Body of pancreas (tissue), 4 donors: Measurements from ENCODE around the gene GGCX. TPM values are rescaled to one million over a fixed set of nuclear protein-coding genes. Genes with fewer than 3 reads are reported as not detected.

ENCODE experiments used
- ATAC-seq: fragments of 150-250 bp; one replicate; pipeline ENCODE4 v1.9.1; 2016
- DNase-seq, 4 donors: peaks; one replicate each; pipeline ENCODE4 v3.0.0-alpha.2; 2019
- H3K27ac ChIP-seq, 4 donors: fragments of 200-600 bp; sonication (generic); 1 replicate in 3 of 4; 2 replicates in 1 of 4; pipeline versions ENCODE4 v1.5.1 to v1.6.1; 2016 to 2019; ENCODE audit warnings: mild to moderate bottlenecking in 1 of 4, mixed read lengths in 1 of 4, moderate library complexity in 1 of 4
- H3K27me3 ChIP-seq, 2 donors: fragments of 200-600 bp; sonication (generic); one replicate each; pipeline ENCODE4 v1.6.0; 2016; ENCODE audit warnings: mild to moderate bottlenecking in 1 of 2
- H3K36me3 ChIP-seq, 2 donors: fragments of 200-600 bp; sonication (generic); replicated peaks in 1 of 2; 2 replicates each; pipeline ENCODE4 v1.5.1; 2016; ENCODE audit warnings: low read depth in 2 of 2; ENCODE audit not compliant: insufficient read depth in 1 of 2
- H3K4me1 ChIP-seq: fragments of 200-600 bp; sonication (generic); one replicate; pipeline ENCODE4 v1.6.0; 2016
- H3K4me3 ChIP-seq, 2 donors: fragments of 200-600 bp; sonication (generic); 1 replicate in 1 of 2; 2 replicates in 1 of 2; pipeline ENCODE4 v1.5.1; 2016 to 2019
- H3K9me3 ChIP-seq, 3 donors: fragments of 200-600 bp; sonication (generic); 1 replicate in 2 of 3; 2 replicates in 1 of 3; pipeline ENCODE4 v1.5.1; 2016
- POLR2A ChIP-seq, 3 donors: fragments of 450-650 bp; IDR thresholded peaks; one replicate each; pipeline ENCODE4 v1.6.1; 2016; ENCODE audit warnings: antibody characterized with exemption in 3 of 3, mild to moderate bottlenecking in 2 of 3
- WGBS, 2 donors: methylation state at CpG; one replicate each; pipeline ENCODE4 v1.1.5; 2017; 5-methylcytosine and 5-hydroxymethylcytosine counted together
- intact Hi-C: fragments of 100-400 bp; cut with DNase I; formaldehyde crosslinking; loops from one replicate; pipeline ENCODE4 v1.15.1; 2023
- total RNA-seq, 2 donors: library from RNA; depleted of rRNA; stranded (reverse); fragments of >200 nt; gene quantifications; one replicate each; pipeline ENCODE4 v1.1.0, GENCODE V29; 2016
- TF ChIP-seq, protein P1 (sequence below), 7 experiments: fragments of 450-650 bp in 4 of 7; fragments of 200-600 bp in 3 of 7; sonication (generic) in 3 of 7; IDR thresholded peaks; one replicate each; pipeline ENCODE4 v1.5.1; 2016 to 2019; ENCODE audit warnings: antibody characterized with exemption in 7 of 7

GGCX gene
- total RNA-seq, 2 donors from 2014 or later = 35.5 to 48.1 TPM

DNA sequence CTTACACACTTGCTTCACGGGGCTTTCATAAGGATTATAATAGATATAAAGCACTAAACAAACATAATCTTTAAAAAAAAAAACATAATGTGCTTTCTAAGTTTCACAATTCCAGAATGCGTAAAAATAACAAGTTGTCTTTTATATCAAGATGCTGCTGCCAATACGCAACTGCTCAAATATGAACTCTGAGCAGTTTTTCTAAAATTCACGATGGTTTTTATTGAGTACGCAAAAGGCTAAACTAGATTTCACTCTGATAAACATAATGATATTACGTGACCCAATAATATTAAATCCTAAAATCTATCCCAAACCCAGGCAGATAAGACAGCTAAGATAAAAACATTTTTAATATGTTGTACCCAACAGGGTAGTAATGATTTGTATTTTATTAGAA is 47.0 kb downstream of the GGCX start:
- peaks cover 16% of the 10 kb centered on the region for H3K4me1 ChIP-seq
- no peaks in the 10 kb centered on the region for H3K9me3 ChIP-seq
- TF ChIP-seq POLR2A (IDR thresholded peaks at IDR 0.05) = no peak
- TF ChIP-seq, protein P1, sequence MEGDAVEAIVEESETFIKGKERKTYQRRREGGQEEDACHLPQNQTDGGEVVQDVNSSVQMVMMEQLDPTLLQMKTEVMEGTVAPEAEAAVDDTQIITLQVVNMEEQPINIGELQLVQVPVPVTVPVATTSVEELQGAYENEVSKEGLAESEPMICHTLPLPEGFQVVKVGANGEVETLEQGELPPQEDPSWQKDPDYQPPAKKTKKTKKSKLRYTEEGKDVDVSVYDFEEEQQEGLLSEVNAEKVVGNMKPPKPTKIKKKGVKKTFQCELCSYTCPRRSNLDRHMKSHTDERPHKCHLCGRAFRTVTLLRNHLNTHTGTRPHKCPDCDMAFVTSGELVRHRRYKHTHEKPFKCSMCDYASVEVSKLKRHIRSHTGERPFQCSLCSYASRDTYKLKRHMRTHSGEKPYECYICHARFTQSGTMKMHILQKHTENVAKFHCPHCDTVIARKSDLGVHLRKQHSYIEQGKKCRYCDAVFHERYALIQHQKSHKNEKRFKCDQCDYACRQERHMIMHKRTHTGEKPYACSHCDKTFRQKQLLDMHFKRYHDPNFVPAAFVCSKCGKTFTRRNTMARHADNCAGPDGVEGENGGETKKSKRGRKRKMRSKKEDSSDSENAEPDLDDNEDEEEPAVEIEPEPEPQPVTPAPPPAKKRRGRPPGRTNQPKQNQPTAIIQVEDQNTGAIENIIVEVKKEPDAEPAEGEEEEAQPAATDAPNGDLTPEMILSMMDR (IDR thresholded peaks at IDR 0.05) = no peak
- no peak overlapping the region for H3K27ac ChIP-seq
- H3K27me3 ChIP-seq = no peaks in the 10 kb centered on the region
- H3K36me3 ChIP-seq = no peaks in the 10 kb centered on the region
- no peak for ATAC-seq
- 78 to 79% methylated on average over 6 of the region's 6 CpGs for whole genome bisulfite sequencing, 2 donors
- H3K4me3 ChIP-seq = no peak overlapping the region
- intact Hi-C loops = no loop called here
- no peak for DNase-seq

DNA sequence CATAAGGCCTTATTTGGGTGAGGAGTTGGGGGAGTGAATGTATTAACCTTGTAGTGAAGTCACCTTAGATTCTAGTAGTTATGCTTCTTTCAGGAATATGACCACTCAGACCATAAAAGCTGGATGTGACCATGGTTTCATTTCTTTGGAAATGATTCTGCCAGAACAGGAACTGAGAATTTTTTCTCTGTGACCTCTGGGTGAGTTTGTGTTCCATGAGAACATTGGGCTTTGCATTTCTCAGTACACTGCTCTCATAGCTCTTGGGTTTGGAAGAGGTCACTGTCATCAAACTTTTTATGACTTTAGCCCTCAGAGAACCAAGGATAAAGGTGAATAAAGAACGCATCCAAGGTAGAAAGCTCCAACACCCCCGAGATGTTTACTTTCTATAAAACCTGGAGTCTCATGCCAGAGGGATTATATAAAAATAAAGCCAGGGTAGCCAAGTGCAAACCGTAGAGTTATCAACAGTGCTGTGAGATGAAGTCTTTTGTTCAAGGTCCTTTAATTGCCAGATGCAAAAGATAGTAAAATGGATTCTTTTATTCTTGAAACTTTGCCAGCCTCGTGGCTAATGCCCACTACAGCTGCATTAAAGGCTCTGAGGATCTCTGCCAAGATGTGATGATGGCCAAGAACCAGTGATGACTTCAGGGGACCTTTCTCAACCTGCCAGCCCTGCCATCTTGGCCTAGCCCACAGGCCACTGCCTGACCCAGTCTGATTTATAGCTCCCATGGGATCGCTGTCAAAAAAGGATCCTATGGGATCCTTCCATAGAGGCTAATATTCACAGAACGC is 50.1 kb downstream of the GGCX start:
- no peaks in the 10 kb centered on the region for H3K27me3 ChIP-seq
- no peaks in the 10 kb centered on the region for H3K9me3 ChIP-seq
- H3K4me3 ChIP-seq = no peak overlapping the region
- no peak for TF ChIP-seq POLR2A (IDR thresholded peaks at IDR 0.05)
- no peak for ATAC-seq
- H3K4me1 ChIP-seq = peaks cover under 1% of the 10 kb centered on the region
- intact Hi-C loops = no loop called here
- no peaks in the 10 kb centered on the region for H3K36me3 ChIP-seq
- H3K27ac ChIP-seq = no peak overlapping the region
- no peak for DNase-seq
- 57 to 61% methylated on average over 6 of the region's 6 CpGs for WGBS, 2 donors

DNA sequence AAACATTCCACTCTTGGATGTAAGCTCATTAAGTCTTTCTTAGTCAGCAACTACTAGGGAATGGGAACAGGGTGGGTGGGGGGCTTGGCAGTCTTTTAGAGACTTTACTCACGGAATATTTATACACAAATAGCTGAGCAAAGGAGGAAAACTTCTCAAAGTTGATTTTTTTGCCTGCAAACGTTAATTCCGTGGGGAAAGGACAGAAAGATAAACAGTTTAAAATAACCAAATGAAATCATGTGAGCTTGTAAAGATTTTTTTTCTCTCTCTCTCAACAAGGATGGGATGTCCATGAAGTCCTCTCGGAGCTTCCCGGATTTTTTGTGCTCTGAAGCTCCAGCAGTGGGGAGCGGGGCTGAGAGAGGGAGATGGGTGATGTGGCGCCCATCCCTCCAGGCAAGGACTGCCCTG is 54.5 kb downstream of the GGCX start:
- H3K27ac ChIP-seq = no peak overlapping the region
- intact Hi-C loops = no loop called here
- WGBS, 2 donors = 80 to 82% methylated on average over 7 of the region's 7 CpGs
- no peaks in the 10 kb centered on the region for H3K27me3 ChIP-seq
- no peaks in the 10 kb centered on the region for H3K9me3 ChIP-seq
- ATAC-seq = no peak
- TF ChIP-seq, protein P1 (IDR thresholded peaks at IDR 0.05) = no peak
- TF ChIP-seq POLR2A (IDR thresholded peaks at IDR 0.05) = no peak
- H3K4me3 ChIP-seq = no peak overlapping the region
- no peaks in the 10 kb centered on the region for H3K36me3 ChIP-seq
- no peak for DNase-seq
- peaks cover 13% of the 10 kb centered on the region for H3K4me1 ChIP-seq

DNA sequence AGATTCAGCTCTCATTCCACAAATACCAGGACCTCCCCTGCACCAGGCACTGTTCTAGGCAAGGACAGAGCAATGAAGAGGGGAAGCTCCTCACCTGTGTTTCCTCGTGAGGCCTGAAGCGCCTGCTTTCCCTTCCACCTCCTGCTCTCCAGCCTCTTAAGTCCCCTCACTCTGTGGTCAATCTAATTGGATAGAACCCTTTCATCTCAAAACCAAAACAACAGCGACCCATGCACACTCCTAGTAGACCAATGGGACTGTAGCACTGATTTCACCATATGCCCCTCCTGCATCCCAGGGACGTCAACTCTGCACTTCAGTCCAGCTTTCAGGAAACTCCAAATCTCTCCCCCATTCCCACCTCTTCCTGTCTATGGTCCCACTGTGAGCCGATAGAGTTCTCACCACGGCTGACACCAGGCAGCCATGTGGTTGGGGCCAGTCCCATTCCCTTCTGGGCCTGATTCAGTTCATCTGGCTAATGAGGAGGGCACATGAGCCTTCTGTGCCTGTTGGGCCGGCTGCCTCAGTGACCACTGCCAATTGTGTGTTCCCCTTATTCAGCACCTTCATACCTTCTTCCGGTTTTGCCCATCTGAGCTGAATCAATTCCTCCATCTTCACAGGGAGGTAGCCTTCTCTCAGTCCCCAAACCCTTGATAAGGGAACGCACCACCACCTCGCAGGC is 55.6 kb downstream of the GGCX start:
- Histone ChIP-seq H3K4me1 (peaks cover 13% of the 10 kb centered on the region), H3K36me3 (no peaks in the 10 kb centered on the region), H3K9me3 (no peaks in the 10 kb centered on the region), H3K27me3 (no peaks in the 10 kb centered on the region), H3K4me3 (no peak overlapping the region), H3K27ac (no peak overlapping the region)
- no peak for ATAC-seq
- WGBS, 2 donors = 91 to 92% methylated on average over 10 of the region's 10 CpGs
- TF ChIP-seq POLR2A (IDR thresholded peaks at IDR 0.05) = no peak
- TF ChIP-seq, protein P1 (IDR thresholded peaks at IDR 0.05) = no peak
- no peak for DNase-seq
- intact Hi-C loops = no loop called here

DNA sequence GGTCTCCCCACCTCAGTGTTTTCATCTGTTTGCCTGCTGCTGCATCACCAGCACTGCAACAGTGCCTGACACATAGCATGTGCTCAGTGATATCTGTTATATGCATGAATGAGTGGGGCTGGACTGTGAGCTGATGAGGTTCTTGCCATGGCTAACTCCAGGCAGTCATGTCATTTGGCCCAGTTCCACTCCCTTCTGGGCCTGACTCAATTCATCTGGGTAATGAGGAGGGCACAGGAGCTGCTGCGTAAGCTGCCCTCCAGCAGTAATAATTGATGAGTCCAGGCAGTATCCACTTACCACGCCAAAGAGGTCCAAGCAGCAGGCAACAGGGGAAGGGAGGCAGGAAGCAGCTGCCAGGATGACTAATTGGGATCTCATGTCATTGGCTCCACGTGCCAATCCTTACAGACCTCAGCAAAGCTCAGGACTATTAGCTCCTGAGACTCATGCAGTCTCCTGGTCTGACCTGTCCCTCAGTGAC is 56.5 kb downstream of the GGCX start:
- DNase-seq (peak in 3 of 4 donors; percentile 49 to 64 (median 55)), ATAC-seq (peak; percentile 65)
- Histone ChIP-seq H3K27me3 (no peaks in the 10 kb centered on the region), H3K4me3 (no peak overlapping the region), H3K4me1 (peaks cover 17% of the 10 kb centered on the region), H3K9me3 (no peaks in the 10 kb centered on the region), H3K36me3 (no peaks in the 10 kb centered on the region), H3K27ac (no peak overlapping the region)
- intact Hi-C loops = no loop called here
- no peak for TF ChIP-seq POLR2A (IDR thresholded peaks at IDR 0.05)
- TF ChIP-seq, protein P1 (IDR thresholded peaks at IDR 0.05) = no peak
- 33 to 74% methylated on average over 3 of the region's 3 CpGs for WGBS, 2 donors
